ENCODE results near the gene SRGAP1.
"Not testable (repeated sequence)": the region's sequence is repeated elsewhere in the genome, so short reads cannot be mapped to it uniquely, and the experiment has no call there.

SRGAP1 gene

GRCh38 chr12:64131456-64131855, 287.0 kb downstream of the SRGAP1 start:
- DNase-seq = not testable (repeated sequence)

DNA sequence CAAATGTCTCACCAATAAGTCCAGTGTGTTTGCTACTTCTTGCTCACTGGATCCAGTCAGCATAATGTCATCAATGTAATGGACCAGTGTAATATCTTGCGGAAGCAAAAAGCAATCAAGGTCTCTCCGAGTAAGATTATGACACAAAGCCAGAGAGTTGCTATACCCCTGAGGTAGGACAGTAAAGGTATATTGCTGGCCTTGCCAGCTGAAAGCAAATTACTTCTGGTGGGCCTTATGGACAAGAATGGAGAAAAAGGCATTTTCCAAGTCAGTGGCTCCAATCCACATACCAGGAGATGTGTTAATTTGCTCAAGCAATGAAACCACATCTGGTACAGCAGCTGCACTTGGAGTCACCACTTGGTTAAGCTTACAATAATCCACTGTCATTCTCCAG, 288.2 kb downstream of the SRGAP1 start:
- not testable (repeated sequence) for DNase-seq

GRCh38 chr12:64137117-64137516, 292.6 kb downstream of the SRGAP1 start:
- DNase-seq = no peak

GRCh38 chr12:64139021-64139420, 294.5 kb downstream of the SRGAP1 start:
- no peak for DNase-seq

GRCh38 chr12:64142382-64142781, 297.9 kb downstream of the SRGAP1 start:
- no peak for DNase-seq

DNA sequence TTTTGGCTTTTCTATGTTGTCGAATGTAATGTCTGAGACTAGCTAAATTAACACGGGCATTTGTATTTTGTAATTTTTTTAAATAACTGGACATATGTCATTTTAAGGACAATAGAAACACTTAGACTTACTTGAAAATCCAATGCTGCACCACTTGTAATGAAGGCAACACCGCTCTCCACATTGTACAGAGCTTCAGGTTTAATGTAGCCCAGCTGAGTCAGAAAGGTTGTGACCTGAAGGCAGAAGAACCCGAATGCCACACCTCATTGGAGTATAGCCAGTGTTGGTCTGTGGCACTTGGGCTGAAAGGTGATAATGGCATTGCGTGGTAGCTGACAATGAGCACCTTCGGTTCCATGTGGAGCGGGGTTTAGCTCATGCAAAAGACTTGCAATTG, 298.3 kb downstream of the SRGAP1 start:
- DNase-seq = no peak

DNA sequence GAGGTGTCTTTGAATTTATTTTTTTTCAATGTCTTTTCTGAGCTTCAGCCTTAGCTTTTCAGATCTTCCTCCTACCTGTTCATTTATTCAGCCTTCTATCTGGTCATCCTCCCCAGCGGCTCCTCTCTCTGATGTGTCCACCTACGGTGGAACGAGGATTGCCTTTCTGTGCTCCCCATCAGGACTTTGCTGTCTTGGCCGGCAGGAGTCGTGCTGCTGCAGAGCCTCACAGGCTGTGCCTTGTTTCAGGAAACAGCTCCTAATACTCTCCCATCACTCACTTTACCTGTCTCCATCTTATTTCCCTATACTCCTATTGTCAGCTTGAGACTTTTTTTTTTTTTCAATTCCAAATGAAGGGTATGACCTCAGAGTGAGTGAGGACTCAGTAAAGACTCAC, 300.7 kb downstream of the SRGAP1 start:
- DNase-seq = no peak

DNA sequence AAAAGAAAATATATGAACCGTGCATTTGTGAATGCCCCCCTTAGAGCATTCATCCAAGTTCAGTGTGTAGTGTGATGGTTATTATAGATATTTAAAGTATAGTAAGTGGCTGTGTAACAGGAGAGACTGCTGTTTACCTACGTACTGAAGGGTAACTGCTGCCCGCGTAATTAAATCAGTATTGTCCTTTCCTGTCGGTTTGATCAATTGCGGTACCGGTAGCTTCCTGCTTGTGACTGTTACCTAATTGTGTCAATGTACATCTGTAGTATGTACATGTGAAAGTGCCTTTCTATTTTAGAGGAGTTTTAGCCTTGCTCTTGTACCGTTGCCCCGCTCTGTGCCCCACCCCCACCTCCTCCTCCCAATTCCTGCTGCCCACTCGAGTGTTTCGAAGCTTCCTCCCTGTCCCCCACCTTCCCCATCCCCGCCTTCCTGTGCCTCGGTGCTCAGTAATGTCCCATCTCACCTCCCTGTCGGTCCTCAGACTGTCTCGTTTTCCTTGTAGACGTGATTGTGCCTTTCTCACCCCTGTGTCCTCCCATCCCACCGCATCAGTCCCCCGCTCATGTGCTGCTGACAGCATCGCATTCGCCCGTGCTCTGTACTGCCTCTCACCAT, 302.6 kb downstream of the SRGAP1 start:
- no peak for DNase-seq

- DNase-seq = no peak
These were observed 303.4 kb downstream of the SRGAP1 start for GRCh38 chr12:64147875-64148274.

- DNase-seq = no peak
These were observed 310.2 kb downstream of the SRGAP1 start for GRCh38 chr12:64154677-64155076.

GRCh38 chr12:64157110-64157509, 312.6 kb downstream of the SRGAP1 start:
- no peak for DNase-seq

DNA sequence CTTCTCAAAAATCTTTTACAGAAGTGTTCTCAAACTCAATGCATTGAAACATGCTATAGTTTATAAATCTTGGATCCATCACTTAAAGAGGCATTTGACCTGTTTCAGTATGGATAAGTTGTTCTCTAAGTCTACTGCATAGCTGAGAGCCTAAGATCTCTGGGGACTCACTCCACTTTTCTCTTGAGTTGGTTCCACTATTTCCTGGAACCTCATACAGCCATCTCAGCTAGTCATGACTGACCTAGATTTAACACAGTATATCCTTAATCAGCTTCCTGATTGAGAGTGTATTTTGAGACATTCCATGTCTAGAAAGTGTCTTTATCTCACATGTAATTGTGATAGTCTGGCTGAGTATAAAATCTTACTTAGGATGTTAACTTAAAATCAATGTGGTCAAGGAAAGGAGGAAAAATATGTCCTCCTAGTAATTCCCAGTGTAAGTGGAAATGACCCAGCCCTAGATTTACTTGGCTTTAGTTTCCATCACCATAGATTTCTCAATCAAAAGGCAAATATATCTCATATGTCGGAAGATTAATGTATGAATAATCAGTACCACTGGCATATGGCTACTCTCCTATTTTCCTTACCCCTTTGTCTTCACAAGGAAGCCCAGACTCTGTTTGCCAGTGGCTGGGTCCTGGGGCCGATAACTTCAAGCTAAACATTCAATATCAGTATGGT, 315.7 kb downstream of the SRGAP1 start:
- no peak for DNase-seq

DNA sequence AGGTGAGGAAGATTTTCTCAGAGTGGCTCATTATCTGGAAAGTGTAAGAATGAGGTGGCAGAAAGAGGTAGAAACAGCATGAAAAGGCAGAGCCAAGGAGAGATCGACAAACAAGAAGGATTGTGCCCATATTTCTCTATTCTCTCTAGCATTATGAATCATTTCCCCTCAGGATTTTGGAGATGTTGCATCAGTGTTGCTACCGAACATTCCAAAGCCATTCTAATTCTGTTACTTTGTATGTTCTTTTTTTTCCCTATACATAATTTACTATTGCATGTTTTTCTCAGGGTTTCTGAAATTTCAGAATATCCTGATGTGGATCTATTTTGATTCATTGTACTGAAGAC, 316.2 kb downstream of the SRGAP1 start:
- no peak for DNase-seq

DNA sequence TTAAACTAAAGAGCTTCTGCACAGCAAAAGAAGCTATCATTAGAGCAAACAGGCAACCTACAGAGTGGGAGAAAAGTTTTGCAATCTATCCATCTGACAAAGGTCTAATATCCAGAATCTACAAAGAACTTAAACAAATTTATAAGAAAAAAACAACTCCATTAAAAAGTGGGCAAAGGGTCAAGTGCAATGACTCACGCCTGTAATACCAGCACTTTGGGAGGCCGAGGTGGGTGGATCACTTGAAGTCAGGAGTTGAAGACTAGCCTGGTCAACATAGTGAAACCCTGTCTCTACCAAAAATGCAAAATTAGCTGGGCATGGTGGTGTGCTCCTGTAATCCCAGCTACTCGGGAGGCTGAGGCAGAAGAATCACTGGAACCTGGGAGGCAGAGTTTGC, 322.1 kb downstream of the SRGAP1 start:
- not testable (repeated sequence) for DNase-seq

GRCh38 chr12:64167041-64167440, 322.5 kb downstream of the SRGAP1 start:
- not testable (repeated sequence) for DNase-seq

GRCh38 chr12:64170024-64170423, 325.5 kb downstream of the SRGAP1 start:
- DNase-seq = no peak

- DNase-seq = no peak
These were observed 326.2 kb downstream of the SRGAP1 start for GRCh38 chr12:64170730-64171129.

GRCh38 chr12:64171715-64172114, 327.2 kb downstream of the SRGAP1 start:
- no peak for DNase-seq

DNA sequence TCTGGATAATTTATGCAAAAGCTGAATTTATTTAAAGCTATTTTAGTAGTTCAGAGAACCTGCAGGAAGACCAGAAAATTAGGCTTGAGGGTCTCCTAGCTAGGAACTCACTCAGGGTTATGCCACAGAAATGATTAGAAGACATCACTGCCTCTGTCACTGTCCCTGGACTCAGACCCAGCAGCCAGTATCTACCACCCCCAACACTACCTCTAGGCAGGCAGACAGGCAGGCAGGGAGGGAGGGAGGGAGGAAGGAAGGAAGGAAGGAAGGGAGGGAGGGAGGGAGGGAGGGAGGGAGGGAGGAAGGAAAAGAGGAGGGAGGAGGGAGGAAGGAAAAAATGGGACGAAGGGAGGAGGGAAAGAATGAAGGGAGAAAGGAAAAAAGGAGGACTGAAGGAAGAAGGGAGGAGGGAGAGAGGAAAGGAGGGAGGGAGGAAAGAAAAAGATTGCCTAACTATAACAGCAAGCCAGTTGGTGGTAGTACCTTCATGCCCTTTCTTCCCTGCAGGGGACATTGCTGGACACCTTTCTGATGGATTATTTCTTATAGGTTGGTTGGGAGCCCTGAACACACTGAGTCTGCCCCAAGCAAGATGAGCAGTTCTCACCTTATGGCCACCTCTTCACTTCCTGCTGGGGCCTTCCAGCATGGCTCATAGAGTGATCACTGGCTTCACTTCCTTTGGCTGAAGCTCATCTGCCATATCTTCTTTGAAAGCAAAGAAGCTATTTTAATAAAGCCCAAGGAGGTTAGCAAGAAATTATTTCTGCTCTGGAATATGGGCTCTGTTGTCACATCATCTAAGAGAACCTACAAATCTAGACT, 327.9 kb downstream of the SRGAP1 start:
- DNase-seq = no peak

DNA sequence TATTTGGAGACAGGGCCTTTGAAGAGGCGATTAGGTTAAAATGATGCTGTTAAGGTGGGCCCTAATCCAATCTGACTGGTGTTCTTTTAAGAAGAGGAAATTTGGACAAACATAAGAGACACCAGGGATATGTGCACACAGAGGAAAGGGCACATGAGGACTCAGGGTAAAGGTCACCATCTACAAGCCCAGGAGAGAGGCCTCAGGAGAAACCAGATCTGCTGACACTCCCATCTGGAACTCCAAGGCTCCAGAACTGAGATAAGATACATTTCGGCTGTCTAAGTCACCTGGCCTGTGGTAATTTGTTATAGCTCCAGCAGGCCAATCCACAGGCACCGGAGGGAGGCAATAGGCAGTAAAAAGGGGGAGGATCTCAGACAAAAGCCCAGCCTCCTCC, 329.0 kb downstream of the SRGAP1 start:
- no peak for DNase-seq

DNA sequence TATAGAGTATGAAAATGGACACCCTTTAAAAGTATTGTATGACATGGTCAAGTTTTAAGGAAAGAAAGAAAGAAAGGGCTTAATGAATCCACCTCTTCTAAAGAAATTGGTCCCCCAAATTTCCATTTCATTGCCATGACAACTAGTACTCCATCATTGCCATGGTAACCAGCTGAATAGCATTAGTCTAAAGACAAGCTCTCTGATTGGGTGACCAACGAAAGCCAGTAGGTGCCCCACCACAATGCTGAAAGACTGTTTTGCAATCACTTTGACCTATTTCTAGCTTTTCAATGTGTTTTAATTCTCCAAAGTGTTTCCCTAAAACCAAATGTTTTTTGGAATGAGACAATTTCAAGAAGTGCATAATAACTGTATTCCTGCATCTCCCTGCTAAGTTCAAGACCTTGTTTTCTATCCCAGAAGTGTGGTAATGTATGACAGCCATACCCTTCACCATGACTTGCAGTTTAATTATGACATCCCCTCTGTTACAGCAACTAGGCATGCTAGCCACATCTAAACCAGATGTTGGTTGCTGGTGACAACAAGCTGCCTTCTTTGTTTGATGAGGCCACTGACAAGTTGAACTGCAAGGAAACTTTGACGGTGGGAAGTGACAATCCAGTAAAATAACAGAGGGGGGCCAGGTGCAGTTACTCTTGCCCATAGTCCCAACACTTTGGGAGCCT, 330.9 kb downstream of the SRGAP1 start:
- DNase-seq = peak; percentile 25

- DNase-seq = no peak
These were observed 332.5 kb downstream of the SRGAP1 start for GRCh38 chr12:64177001-64177400.

DNA sequence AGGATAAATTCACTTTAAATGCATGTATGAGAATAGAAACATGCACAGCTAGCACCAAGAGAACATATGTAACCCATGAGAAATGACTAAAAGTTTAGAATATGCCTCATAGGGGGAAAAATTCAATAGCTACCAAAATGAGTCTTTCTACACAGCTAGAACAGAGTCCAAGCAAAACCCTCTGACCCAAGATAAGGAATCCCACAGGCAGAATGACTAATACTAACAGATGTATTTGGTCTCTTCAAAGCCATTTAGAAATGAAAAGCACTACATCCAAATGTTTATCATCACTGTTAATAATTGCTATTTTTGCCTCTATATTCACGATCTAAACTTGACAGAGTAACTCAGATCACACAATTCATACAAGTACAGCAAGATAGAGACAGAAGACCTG, 333.6 kb downstream of the SRGAP1 start:
- peak; percentile 18 for DNase-seq

GRCh38 chr12:64180951-64181350, 336.5 kb downstream of the SRGAP1 start:
- no peak for DNase-seq

All from OCI-M1 (cell line).